Effector memory CD4-positive, alpha-beta T cell (primary cell): ENCODE data around the gene KCNT1.

Experiments used
- DNase-seq, 3 donors: peaks; one replicate each; pipeline ENCODE4 v3.0.0-alpha.2; 2020
- H3K27ac ChIP-seq: 2 replicates; pipeline ENCODE4 v1.7.0; 2013; ENCODE audit warnings: mild to moderate bottlenecking, low read length, moderate library complexity; ENCODE audit not compliant: insufficient read depth, poor library complexity, severe bottlenecking
- H3K27me3 ChIP-seq: replicated peaks from 2 replicates; pipeline ENCODE4 v1.7.0; 2013; ENCODE audit warnings: mild to moderate bottlenecking, low read length; ENCODE audit not compliant: insufficient read depth, control insufficient read depth, poor library complexity, severe bottlenecking
- H3K36me3 ChIP-seq: 2 replicates; pipeline ENCODE4 v1.7.0; 2013; ENCODE audit warnings: mild to moderate bottlenecking, low read length, moderate library complexity; ENCODE audit not compliant: control insufficient read depth, insufficient read depth
- H3K4me1 ChIP-seq: 2 replicates; pipeline ENCODE4 v1.7.0; 2013; ENCODE audit warnings: low read length, mild to moderate bottlenecking; ENCODE audit not compliant: control insufficient read depth, insufficient read depth, poor library complexity, severe bottlenecking
- H3K4me3 ChIP-seq: 2 replicates; pipeline ENCODE4 v1.7.0; 2013; ENCODE audit warnings: low read length, low read depth, mild to moderate bottlenecking; ENCODE audit not compliant: insufficient read depth, poor library complexity, severe bottlenecking
- H3K9me3 ChIP-seq: 2 replicates; pipeline ENCODE4 v1.7.0; 2013; ENCODE audit warnings: mild to moderate bottlenecking, low read length, moderate library complexity; ENCODE audit not compliant: control insufficient read depth

The KCNT1 gene

GRCh38 chr9:135772056-135772646, 70.2 kb downstream of the KCNT1 start:
- Histone ChIP-seq H3K27me3 (no peaks in the 10 kb centered on the region), H3K4me3 (no peak overlapping the region), H3K9me3 (no peaks in the 10 kb centered on the region), H3K27ac (no peak overlapping the region), H3K4me1 (no peaks in the 10 kb centered on the region), H3K36me3 (no peaks in the 10 kb centered on the region)
- no peak for DNase-seq

- Histone ChIP-seq H3K27me3 (no peaks in the 10 kb centered on the region), H3K27ac (no peak overlapping the region), H3K36me3 (no peaks in the 10 kb centered on the region), H3K4me3 (no peak overlapping the region), H3K4me1 (no peaks in the 10 kb centered on the region), H3K9me3 (no peaks in the 10 kb centered on the region)
- no peak for DNase-seq
These were observed 70.9 kb downstream of the KCNT1 start for GRCh38 chr9:135772702-135773493.

GRCh38 chr9:135773530-135774238, 71.7 kb downstream of the KCNT1 start:
- no peaks in the 10 kb centered on the region for H3K9me3 ChIP-seq
- no peaks in the 10 kb centered on the region for H3K27me3 ChIP-seq
- no peaks in the 10 kb centered on the region for H3K4me1 ChIP-seq
- no peaks in the 10 kb centered on the region for H3K36me3 ChIP-seq
- no peak overlapping the region for H3K27ac ChIP-seq
- no peak overlapping the region for H3K4me3 ChIP-seq
- no peak for DNase-seq

GRCh38 chr9:135774239-135774747, 72.3 kb downstream of the KCNT1 start:
- no peak overlapping the region for H3K27ac ChIP-seq
- H3K27me3 ChIP-seq: no peaks in the 10 kb centered on the region
- no peaks in the 10 kb centered on the region for H3K4me1 ChIP-seq
- no peaks in the 10 kb centered on the region for H3K36me3 ChIP-seq
- no peaks in the 10 kb centered on the region for H3K9me3 ChIP-seq
- DNase-seq: no peak
- no peak overlapping the region for H3K4me3 ChIP-seq

GRCh38 chr9:135774794-135775525, 73.0 kb downstream of the KCNT1 start:
- no peaks in the 10 kb centered on the region for H3K4me1 ChIP-seq
- no peaks in the 10 kb centered on the region for H3K9me3 ChIP-seq
- DNase-seq: no peak
- no peaks in the 10 kb centered on the region for H3K27me3 ChIP-seq
- H3K4me3 ChIP-seq: no peak overlapping the region
- H3K27ac ChIP-seq: no peak overlapping the region
- H3K36me3 ChIP-seq: no peaks in the 10 kb centered on the region

- Histone ChIP-seq H3K36me3 (no peaks in the 10 kb centered on the region), H3K27ac (no peak overlapping the region), H3K27me3 (no peaks in the 10 kb centered on the region), H3K9me3 (no peaks in the 10 kb centered on the region), H3K4me3 (no peak overlapping the region), H3K4me1 (no peaks in the 10 kb centered on the region)
- no peak for DNase-seq
These were observed 73.9 kb downstream of the KCNT1 start for GRCh38 chr9:135775911-135776310.

- Histone ChIP-seq H3K4me3 (no peak overlapping the region), H3K27me3 (no peaks in the 10 kb centered on the region), H3K9me3 (no peaks in the 10 kb centered on the region), H3K27ac (no peak overlapping the region), H3K4me1 (no peaks in the 10 kb centered on the region), H3K36me3 (no peaks in the 10 kb centered on the region)
- no peak for DNase-seq
These were observed 75.1 kb downstream of the KCNT1 start for GRCh38 chr9:135776893-135777622.

- Histone ChIP-seq H3K9me3 (no peaks in the 10 kb centered on the region), H3K36me3 (no peaks in the 10 kb centered on the region), H3K27ac (no peak overlapping the region), H3K27me3 (no peaks in the 10 kb centered on the region), H3K4me3 (no peak overlapping the region), H3K4me1 (no peaks in the 10 kb centered on the region)
- no peak for DNase-seq
These were observed 75.7 kb downstream of the KCNT1 start for GRCh38 chr9:135777623-135778177.

- Histone ChIP-seq H3K9me3 (no peaks in the 10 kb centered on the region), H3K27ac (no peak overlapping the region), H3K36me3 (no peaks in the 10 kb centered on the region), H3K4me1 (no peaks in the 10 kb centered on the region), H3K4me3 (no peak overlapping the region), H3K27me3 (no peaks in the 10 kb centered on the region)
- no peak for DNase-seq
These were observed 76.4 kb downstream of the KCNT1 start for GRCh38 chr9:135778421-135778820.
